ENCODE results near the gene HDAC1.

The HDAC1 gene

GRCh38 chr1:32380057-32380456 is 88.2 kb downstream of the HDAC1 start:
- no peak for DNase-seq
